Lower leg skin (tissue), 3 donors: Measurements from ENCODE around the gene FILIP1L.

Experiments used
- CTCF ChIP-seq, 3 donors: fragments of 450-650 bp; IDR thresholded peaks; one replicate each; pipeline ENCODE4 v1.5.1; 2016; ENCODE audit warnings: antibody characterized with exemption in 3 of 3, mild to moderate bottlenecking in 3 of 3, moderate library complexity in 2 of 3
- POLR2A ChIP-seq, 2 donors: fragments of 450-650 bp; IDR thresholded peaks; one replicate each; pipeline ENCODE4 v1.6.1; 2016 to 2017; ENCODE audit warnings: antibody characterized with exemption in 2 of 2, mild to moderate bottlenecking in 1 of 2, moderate library complexity in 1 of 2

GRCh38 chr3:100024520-100025303, 89.6 kb downstream of the FILIP1L start:
- no peak for TF ChIP-seq CTCF (IDR thresholded peaks at IDR 0.05)
- TF ChIP-seq POLR2A (IDR thresholded peaks at IDR 0.05): no peak
